ENCODE measurements around the gene PCDH9.
"Not testable (repeated sequence)": the region's sequence is repeated elsewhere in the genome, so short reads cannot be mapped to it uniquely, and the experiment has no call there.

PCDH9 gene

GRCh38 chr13:66914155-66914554 is 316.0 kb downstream of the PCDH9 start:
- DNase-seq (ENCODE audit: low read depth), result no peak

DNA sequence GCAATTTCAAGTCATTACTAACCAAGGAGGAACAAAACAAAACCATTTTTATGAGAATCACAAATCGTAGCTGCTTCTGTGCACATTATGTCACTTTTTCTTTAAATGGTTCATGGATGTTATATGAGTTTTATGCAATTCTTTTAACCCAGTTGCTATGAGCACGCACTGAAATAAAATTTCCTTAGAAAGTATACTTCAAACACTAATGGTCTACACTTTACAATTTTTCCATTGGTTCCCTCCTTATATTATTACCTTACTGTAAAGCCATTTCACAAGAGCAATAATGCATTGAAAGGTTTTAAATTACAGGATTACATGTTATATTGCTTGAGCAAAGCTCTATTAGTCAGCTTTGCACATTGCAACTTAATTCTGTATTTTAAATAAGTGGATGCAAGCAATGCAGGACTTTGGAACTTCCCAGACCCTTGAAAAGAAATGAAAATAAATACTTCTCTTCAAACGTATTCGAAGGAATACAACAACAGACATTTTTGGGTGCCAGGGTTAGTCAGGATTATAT is 318.7 kb downstream of the PCDH9 start:
- no peak for DNase-seq (ENCODE audit: low read depth)

- DNase-seq (ENCODE audit: low read depth), result no peak
These were observed 330.2 kb downstream of the PCDH9 start for GRCh38 chr13:66899955-66900354.

DNA sequence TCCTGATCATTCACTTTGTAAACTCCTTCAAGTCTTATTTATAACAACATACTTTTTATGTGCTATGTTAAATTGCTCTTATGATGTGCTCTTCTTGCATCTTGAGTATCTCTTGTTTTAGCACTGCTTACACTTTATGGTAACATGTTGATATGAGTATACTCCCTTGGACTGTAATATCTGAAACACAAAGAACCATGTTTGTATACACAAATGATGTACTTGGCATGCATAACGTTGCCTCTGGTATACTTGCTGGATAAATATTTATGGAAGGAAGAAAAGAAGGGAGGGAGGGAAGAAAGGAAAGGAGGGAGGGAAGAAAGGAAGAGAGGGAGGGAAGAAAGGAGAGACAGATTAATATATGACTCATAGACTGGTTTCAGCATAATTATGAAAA is 333.2 kb downstream of the PCDH9 start:
- no peak for DNase-seq (ENCODE audit: low read depth)

GRCh38 chr13:66895780-66896179 is 334.4 kb downstream of the PCDH9 start:
- no peak for DNase-seq (ENCODE audit: low read depth)

DNA sequence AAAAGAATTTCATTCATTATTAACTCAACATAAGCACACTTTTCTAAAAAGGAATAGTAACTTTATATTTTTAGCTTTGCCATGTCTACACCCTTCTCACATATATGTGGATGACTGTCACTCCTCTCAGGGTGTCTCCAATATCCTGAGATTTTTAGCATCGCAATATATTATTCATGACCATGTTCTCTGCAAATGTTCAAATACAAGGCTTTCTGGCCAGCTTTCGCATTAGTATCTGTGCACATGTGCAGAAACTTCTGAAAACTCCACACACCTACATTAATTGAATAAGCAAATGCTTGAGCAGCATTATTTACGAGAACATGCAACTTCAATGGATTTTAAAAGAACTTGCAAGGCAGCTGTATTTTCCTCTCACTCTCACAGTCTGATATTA is 334.8 kb downstream of the PCDH9 start:
- no peak for DNase-seq (ENCODE audit: low read depth)

DNA sequence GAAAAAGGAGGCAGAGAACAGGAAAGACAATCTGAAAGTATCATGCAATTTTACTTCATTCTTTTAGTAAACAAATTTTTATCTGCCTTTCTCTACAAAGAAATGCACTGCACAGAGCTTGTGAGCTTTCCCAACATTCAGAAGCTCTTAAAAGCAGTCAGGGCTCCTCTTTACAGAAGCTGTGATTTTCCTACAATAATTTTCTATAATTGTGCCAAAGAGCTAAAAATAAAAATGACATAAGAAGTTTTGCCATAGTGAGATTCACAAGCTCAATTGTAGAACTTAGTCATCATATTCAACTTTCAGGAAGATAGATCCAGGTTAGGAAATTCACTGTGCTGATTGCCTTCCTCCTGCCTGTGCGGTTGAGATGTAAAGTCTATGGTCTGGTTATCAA is 341.4 kb downstream of the PCDH9 start:
- DNase-seq (ENCODE audit: low read depth), result no peak

DNA sequence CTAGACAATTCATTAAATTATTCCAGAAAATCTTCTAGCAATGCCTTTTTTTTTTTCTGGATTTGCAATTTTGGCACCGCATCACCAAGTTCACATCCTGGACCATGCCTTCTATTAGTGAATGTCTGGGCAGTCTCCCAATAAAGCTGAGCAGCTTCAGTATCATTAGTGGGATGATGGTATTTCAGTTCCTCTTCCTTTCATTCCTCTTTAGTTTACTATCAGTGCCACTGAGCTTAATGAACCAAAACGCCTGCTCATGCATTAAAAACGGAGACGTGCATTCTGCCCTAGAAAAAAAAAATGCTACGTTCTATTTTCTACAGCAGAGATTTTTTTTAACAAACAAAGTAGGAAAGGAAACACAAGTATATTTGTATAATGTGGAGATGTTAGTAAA is 343.0 kb downstream of the PCDH9 start:
- DNase-seq (ENCODE audit: low read depth), result no peak

DNA sequence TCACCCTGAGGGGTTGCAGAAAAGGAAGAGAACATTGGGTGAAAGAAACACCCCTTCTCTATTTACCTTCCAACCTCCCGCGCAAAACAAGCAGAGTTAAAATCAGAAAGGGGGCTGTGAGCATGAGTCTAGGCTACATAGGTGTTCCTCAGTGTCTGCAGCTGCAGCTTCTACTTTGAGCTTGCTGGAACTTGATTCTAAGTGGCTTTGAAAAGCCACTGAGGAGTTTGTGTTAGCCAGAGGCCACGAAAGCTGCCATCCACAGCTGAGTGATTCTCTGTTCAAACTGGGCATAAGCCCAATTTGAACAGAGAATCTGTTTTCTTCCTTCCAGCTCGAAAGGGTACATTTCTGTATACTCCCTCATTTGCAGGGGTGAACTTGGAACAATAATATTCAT is 343.9 kb downstream of the PCDH9 start:
- no peak for DNase-seq (ENCODE audit: low read depth)

DNA sequence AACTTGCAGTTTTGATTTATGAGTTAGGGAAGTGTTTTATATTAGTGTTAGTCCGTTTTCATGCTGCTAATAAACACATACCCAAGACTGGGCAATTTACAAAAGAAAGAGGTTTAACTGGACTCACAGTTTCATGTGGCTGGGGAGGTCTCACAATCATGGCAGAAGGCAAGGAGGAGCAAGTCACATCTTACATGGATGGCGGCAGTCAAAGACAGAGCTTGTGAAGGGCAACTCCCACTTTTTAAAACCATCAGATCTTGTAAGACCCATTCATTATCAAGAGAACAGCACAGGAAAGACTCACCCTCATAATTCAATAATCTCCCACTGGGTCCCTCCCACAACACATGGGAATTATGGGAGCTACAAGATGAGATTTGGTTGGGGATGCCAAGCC is 349.0 kb downstream of the PCDH9 start:
- not testable (repeated sequence) for DNase-seq (ENCODE audit: low read depth)

DNA sequence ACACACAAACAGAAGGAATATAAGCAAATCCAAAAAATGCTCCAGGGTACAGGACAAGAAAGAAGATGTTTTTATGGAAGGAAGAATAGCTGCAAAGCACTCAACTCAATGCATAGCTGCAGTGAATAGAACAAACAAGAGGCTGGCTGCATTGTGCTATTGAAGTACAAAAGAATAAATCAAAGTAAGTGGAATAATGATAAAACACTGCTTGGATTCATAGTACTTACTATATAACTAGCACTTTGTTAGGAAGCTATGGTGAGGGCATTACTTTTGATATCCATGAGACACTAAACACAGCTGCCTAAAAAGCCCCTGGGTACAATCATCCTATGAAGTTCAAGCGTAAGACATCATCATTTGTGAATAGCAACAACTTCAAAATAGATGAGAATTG is 350.1 kb downstream of the PCDH9 start:
- no peak for DNase-seq (ENCODE audit: low read depth)

DNA sequence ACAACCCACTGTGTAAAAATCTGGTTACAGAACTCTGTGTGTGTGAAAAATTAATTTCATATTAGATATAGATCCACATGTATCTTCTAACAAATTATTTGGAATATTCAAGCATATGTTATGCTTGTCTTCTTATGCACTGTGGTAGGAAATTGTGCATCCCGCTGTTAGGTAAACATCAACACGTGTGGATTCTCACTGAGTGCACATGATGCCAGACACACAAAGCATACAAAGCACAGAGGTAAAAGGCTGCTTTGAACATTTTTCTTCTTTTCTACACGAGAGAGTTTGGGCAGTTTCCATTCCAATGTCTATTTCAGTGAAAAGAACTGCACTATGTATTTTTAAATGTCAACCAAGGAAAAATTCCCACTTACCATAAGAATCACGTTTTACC is 354.9 kb downstream of the PCDH9 start:
- DNase-seq (ENCODE audit: low read depth), result no peak

DNA sequence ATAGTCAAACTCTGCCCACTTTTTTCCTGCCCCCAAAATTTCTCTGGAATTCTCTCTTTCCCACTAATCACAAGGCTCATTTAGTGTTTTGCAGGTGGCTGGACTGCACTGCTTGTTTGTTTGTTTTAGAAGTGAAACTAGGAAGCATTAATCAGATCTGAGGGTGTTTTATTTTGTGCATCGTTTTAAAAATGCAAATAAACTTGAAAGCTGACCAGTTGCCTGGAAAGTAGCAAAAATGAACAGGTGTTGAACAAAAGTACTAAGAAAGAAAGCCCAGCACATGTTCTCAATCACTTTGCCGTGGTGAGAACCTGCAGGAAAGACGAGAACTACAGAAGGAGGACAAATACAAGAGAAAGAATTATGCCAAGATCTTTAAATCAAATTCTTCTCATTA is 365.5 kb downstream of the PCDH9 start:
- DNase-seq (ENCODE audit: low read depth), result no peak

GRCh38 chr13:66860878-66861417 is 369.2 kb downstream of the PCDH9 start:
- no peak for DNase-seq (ENCODE audit: low read depth)

DNA sequence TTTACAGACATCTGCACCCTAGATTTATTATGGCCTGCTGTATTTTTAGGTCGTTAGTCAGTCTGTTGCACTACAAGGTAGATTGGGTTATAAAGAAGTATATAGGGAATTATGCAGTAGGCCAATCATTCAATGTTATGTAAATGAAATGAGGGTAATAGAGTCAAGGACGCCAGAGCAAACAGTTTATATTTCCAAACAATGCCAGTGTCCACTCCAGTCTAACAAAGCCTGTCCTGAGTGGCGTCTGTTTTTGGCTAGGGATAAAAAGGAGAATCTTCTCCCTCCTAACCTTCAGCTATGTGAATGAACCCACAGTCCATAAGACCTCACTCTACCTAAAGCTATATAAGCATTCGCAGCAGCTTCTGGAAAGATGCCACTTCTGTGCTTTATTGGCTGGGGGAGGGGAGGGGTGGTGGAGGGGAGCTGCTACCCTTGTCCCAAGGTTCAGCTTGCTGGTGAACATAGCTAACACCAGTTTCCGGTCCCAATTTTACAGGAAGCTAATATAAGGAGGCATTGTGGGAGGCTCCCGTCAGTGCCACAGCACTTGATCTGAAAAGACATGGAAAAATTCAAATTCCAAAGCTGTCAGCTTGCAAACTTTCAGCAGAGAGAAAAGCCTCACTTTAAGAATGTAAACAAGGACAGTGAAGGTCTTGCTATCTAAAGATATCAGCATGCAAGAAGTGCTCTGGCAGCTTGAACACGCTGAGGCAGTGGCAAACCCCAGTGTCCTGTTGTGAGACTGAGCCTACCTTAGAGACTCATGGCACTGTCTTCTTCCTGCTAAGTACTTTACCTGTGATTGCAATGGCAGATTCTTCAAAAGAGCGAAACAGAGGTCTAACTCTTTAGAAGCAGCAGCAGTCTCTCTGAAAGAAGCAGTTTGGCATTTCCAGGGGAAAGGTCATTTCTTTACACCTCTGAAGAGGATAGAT is 369.9 kb downstream of the PCDH9 start:
- DNase-seq (ENCODE audit: low read depth), result no peak

DNA sequence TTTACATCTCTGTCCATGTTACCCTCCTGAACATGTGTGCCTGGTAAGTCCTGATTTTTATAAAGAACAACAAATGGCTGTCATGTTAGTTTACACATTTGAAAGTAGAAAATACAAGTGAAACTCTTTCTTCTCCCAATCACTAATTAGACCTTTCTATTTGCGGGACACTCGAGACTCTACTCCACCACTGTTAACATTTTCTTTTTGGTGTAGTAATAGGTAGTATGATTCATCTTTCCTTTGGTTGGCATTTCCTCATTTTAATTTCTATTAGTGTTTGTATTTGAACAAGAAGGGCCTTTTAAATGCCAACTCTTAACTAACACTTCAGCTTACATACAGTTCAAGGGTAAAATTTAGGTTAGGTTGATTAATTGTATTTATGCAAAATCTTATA is 371.1 kb downstream of the PCDH9 start:
- no peak for DNase-seq (ENCODE audit: low read depth)

DNA sequence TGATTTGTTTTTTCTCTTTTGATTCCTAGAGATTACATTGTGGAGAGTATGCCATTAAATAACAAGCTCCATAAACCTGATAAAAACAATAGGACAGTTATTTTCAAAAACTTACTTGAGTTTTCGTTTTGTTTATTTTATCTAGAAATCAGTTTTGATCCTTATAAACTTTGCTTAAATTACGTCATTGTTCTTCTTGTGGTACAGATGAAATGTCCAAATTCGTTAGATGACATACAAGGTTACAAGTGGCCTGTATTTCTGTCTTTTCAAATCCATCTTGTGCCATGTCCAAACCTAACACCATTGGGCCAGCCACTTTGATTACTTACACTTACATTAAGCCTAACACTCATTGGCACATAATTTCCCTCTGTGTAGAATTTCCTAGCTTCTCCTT is 372.0 kb downstream of the PCDH9 start:
- no peak for DNase-seq (ENCODE audit: low read depth)

GRCh38 chr13:66855131-66855530 is 375.0 kb downstream of the PCDH9 start:
- DNase-seq (ENCODE audit: low read depth), result no peak

DNA sequence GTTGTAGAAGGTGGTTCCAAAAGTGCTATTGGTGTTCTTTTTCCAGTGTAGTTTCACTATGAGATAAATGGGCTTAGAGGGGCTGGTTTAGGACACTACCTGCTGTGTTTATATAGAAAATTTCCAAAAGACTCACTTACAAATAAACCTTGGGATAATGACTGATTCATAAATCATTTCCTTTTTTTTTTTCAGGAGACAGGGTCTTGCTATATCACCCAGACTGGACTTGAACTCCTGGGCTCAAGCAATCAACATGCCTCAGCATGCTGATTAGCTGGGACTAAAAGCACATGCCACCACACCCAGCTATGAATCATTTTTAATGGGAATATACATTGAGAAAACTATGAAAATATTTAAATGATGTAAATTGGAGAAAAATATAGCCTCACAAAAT is 376.6 kb downstream of the PCDH9 start:
- DNase-seq (ENCODE audit: low read depth), result no peak

DNA sequence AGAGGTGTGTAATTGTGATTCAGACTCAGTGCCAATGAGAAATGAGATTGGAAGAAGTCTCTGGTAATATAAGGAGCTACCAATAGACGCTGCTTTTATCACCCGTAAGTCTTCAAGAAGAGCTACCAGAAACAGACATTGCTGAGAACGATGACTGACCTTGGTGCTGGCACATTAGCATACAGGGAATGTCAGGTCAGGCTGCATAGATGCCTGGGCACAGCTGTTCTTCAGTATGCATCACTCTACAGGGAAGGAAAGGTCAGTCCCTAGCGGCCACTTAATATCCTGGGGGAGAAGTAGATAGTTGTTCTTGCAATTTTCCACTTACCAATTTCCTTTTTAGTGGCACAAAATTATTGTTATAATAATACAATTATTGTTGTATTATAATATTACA is 380.4 kb downstream of the PCDH9 start:
- DNase-seq (ENCODE audit: low read depth), result no peak

DNA sequence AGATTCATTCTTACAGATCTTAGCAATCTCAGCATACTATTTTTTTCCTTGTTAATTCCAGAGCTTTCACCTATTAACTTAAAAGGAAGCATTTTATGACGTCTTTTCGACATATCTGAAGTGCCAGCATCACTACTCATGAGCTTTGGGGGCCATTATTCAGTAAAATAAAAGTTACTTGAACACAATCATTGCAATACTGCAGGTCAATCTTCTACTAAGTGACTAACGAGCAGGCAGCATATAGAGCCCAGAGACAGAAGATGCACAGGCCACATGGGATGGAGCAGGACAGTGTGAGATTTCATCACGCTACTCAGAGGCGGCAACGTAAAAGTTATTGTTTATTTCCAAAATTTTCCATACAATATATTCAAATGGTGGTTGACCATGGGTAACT is 382.6 kb downstream of the PCDH9 start:
- no peak for DNase-seq (ENCODE audit: low read depth)

GRCh38 chr13:66845393-66845792 is 384.7 kb downstream of the PCDH9 start:
- no peak for DNase-seq (ENCODE audit: low read depth)

DNA sequence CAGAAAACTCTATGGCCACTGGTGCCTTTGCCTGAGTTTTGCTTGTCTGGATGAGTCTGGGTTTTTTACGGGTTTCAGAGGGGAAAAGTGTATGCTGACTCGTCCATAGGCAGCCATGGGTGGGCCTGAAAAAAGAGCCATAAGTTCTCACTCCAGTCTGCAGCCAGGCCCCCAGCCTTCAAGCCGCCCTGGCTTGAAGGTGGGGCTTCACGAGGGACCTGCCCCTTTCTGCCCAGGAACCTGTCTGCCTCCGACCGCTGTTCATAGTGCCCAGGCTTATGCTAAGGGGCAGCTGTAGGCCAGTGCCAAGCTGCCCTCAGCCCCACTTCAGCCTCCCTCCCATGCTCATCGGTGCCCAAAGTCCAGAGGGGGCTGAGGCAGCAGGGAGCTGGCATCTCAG is 385.2 kb downstream of the PCDH9 start:
- DNase-seq (ENCODE audit: low read depth), result no peak

GRCh38 chr13:66842766-66843165 is 387.4 kb downstream of the PCDH9 start:
- no peak for DNase-seq (ENCODE audit: low read depth)
